PC-9 (cell line): ENCODE results near the gene CLCN1. TPM values are rescaled to one million over a fixed set of nuclear protein-coding genes. Genes with fewer than 3 reads are reported as not detected.

Source experiments
- BruUV-seq: library from RNA; stranded (reverse); fragments of 400-500 nt; replicated peaks from 2 replicates; lab custom pipeline; 2021; lab: Mats Ljungman, UMichigan
- CTCF ChIA-PET: fragments of 300-600 bp; sonication (Branson Sonifier 250); formaldehyde crosslinking; loops from one replicate; lab custom pipeline; 2022; ENCODE audit warnings: antibody characterized with exemption; lab: Charles Lee
- POLR2A ChIA-PET: fragments of 300-600 bp; sonication (Branson Sonifier 250); formaldehyde crosslinking; loops from one replicate; lab custom pipeline; 2022; ENCODE audit warnings: antibody characterized with exemption; ENCODE audit not compliant: unreplicated experiment; lab: Charles Lee
- DNase-seq, 2 experiments: peaks; one replicate each; pipeline versions ENCODE4 v3.0.0 to v3.0.0-alpha.2; 2015 to 2022; ENCODE audit warnings: mixed read lengths in 1 of 2
- H2AFZ ChIP-seq: fragments of 200-600 bp; sonication (generic); 2 replicates; pipeline ENCODE4 v1.8.1; 2017; ENCODE audit warnings: antibody characterized with exemption
- H3F3A ChIP-seq: fragments of 200-600 bp; sonication (generic); 2 replicates; pipeline ENCODE4 v1.8.1; 2017; ENCODE audit warnings: antibody characterized with exemption, mild to moderate bottlenecking, low read depth; ENCODE audit not compliant: insufficient read depth
- H3K27ac ChIP-seq: fragments of 200-600 bp; sonication (generic); 2 replicates; pipeline ENCODE4 v1.6.1; 2016; ENCODE audit warnings: mixed run types
- H3K27me3 ChIP-seq: fragments of 200-600 bp; sonication (generic); 2 replicates; pipeline ENCODE4 v1.6.1; 2016; ENCODE audit warnings: low read depth, mixed run types; ENCODE audit not compliant: insufficient read depth
- H3K36me3 ChIP-seq: fragments of 200-600 bp; sonication (generic); 2 replicates; pipeline ENCODE4 v1.6.1; 2016; ENCODE audit warnings: low read depth, mixed run types
- H3K4me1 ChIP-seq: fragments of 200-600 bp; sonication (generic); replicated peaks from 2 replicates; pipeline ENCODE4 v1.6.1; 2016; ENCODE audit warnings: mixed run types; ENCODE audit not compliant: insufficient read depth
- H3K4me2 ChIP-seq: fragments of 200-600 bp; sonication (generic); 2 replicates; pipeline ENCODE4 v1.6.1; 2017; ENCODE audit warnings: mixed run types
- H3K4me3 ChIP-seq: fragments of 200-600 bp; sonication (generic); 2 replicates; pipeline ENCODE4 v1.6.1; 2016; ENCODE audit warnings: mixed run types
- H3K79me2 ChIP-seq: fragments of 200-600 bp; sonication (generic); 2 replicates; pipeline ENCODE4 v1.6.1; 2017; ENCODE audit warnings: low read depth, mixed run types
- H3K9me2 ChIP-seq: fragments of 200-600 bp; sonication (generic); 2 replicates; pipeline ENCODE4 v1.8.1; 2017; ENCODE audit warnings: mild to moderate bottlenecking; ENCODE audit not compliant: insufficient read depth
- H3K9me3 ChIP-seq: fragments of 200-600 bp; sonication (generic); 2 replicates; pipeline ENCODE4 v1.8.1; 2016; ENCODE audit warnings: low read depth; ENCODE audit not compliant: insufficient read depth
- H4K20me1 ChIP-seq: fragments of 200-600 bp; sonication (generic); 2 replicates; pipeline ENCODE4 v1.8.1; 2017; ENCODE audit not compliant: insufficient read depth
- CTCF ChIP-seq: fragments of 200-600 bp; sonication (generic); conservative IDR thresholded peaks from 2 replicates; pipeline ENCODE4 v1.6.1; 2017; ENCODE audit warnings: mixed run types, antibody characterized with exemption, mild to moderate bottlenecking, moderate library complexity
- EZH2 ChIP-seq: fragments of 200-600 bp; sonication (generic); IDR thresholded peaks from 2 replicates; pipeline ENCODE4 v1.8.0; 2017; ENCODE audit warnings: antibody characterized with exemption, low read depth
- intact Hi-C: fragments of 100-400 bp; cut with micrococcal nuclease; formaldehyde crosslinking; loops from one replicate; pipeline ENCODE4 v1.10.0; 2022; ENCODE audit not compliant: unreplicated experiment
- total RNA-seq: library from RNA; stranded (reverse); gene quantifications from 2 replicates; pipeline ENCODE4 v1.2.3, GENCODE V29; 2021

CLCN1 gene
- total RNA-seq, 1 experiment from 2014 or later, result not detected

GRCh38 chr7:143372070-143372469, 56.2 kb downstream of the CLCN1 start:
- H3K27me3 ChIP-seq, result no peaks in the 10 kb centered on the region
- CTCF ChIA-PET, result no interaction called here
- no peak for TF ChIP-seq EZH2
- TF ChIP-seq CTCF, result no peak
- H2AFZ ChIP-seq, result no peak overlapping the region
- no TSS peak for BruUV-seq
- no peaks in the 10 kb centered on the region for H4K20me1 ChIP-seq
- no peaks in the 10 kb centered on the region for H3K36me3 ChIP-seq
- H3K9me3 ChIP-seq, result no peaks in the 10 kb centered on the region
- no peaks in the 10 kb centered on the region for H3K9me2 ChIP-seq
- H3K27ac ChIP-seq, result no peak overlapping the region
- peak in 1 of 2 experiments; percentile 56 for DNase-seq
- H3K4me1 ChIP-seq, result peaks cover 41% of the 10 kb centered on the region
- H3K79me2 ChIP-seq, result no peaks in the 10 kb centered on the region
- POLR2A ChIA-PET, result interaction anchor here (0.6 kb wide), 3 partner anchors 76 to 129 kb away, joined by 3 to 4 read pairs (median 4); partner anchors contain the start of gene CASP2
- intact Hi-C loops, result no loop called here
- peaks cover 9% of the 10 kb centered on the region; the same call in 1 of the 2 replicates for H3F3A ChIP-seq
- no peak overlapping the region for H3K4me3 ChIP-seq
- H3K4me2 ChIP-seq, result no peak overlapping the region

- no peak overlapping the region for H3K4me2 ChIP-seq
- no TSS peak for BruUV-seq
- ChIA-PET CTCF (no interaction called here), POLR2A (no interaction called here)
- no peaks in the 10 kb centered on the region for H3K9me3 ChIP-seq
- no peak for DNase-seq
- H2AFZ ChIP-seq, result no peak overlapping the region
- H3K9me2 ChIP-seq, result no peaks in the 10 kb centered on the region
- intact Hi-C loops, result no loop called here
- H3K27me3 ChIP-seq, result no peaks in the 10 kb centered on the region
- peaks cover 5% of the 10 kb centered on the region; the same call in 1 of the 2 replicates for H3F3A ChIP-seq
- H3K4me3 ChIP-seq, result no peak overlapping the region
- H4K20me1 ChIP-seq, result no peaks in the 10 kb centered on the region
- peaks cover 30% of the 10 kb centered on the region for H3K4me1 ChIP-seq
- TF ChIP-seq CTCF (peak; percentile 27; the same call in 1 of the 2 replicates), EZH2 (no peak)
- H3K79me2 ChIP-seq, result no peaks in the 10 kb centered on the region
- no peaks in the 10 kb centered on the region for H3K36me3 ChIP-seq
- H3K27ac ChIP-seq, result no peak overlapping the region
Observed at GRCh38 chr7:143373255-143373794, 57.4 kb downstream of the CLCN1 start.

GRCh38 chr7:143374561-143374960, 58.6 kb downstream of the CLCN1 start:
- H3F3A ChIP-seq, result no peaks in the 10 kb centered on the region
- CTCF ChIA-PET, result interaction anchor here (0.6 kb wide), 1 partner anchor 36 kb away, joined by 4 read pairs; no protein-coding TSS in a partner anchor
- no peaks in the 10 kb centered on the region for H3K9me2 ChIP-seq
- H2AFZ ChIP-seq, result no peak overlapping the region
- no peaks in the 10 kb centered on the region for H3K27me3 ChIP-seq
- TF ChIP-seq CTCF, result no peak
- TF ChIP-seq EZH2, result no peak
- no peaks in the 10 kb centered on the region for H3K9me3 ChIP-seq
- no peak overlapping the region for H3K4me3 ChIP-seq
- no TSS peak for BruUV-seq
- H3K4me2 ChIP-seq, result no peak overlapping the region
- H4K20me1 ChIP-seq, result no peaks in the 10 kb centered on the region
- intact Hi-C loops, result no loop called here
- POLR2A ChIA-PET, result no interaction called here
- H3K27ac ChIP-seq, result no peak overlapping the region
- no peak for DNase-seq
- peaks cover 10% of the 10 kb centered on the region for H3K79me2 ChIP-seq
- no peaks in the 10 kb centered on the region for H3K36me3 ChIP-seq
- peaks cover 27% of the 10 kb centered on the region for H3K4me1 ChIP-seq
